ENCODE measurements around the gene PTGER3. TPM values are rescaled to one million over a fixed set of nuclear protein-coding genes. Genes with fewer than 3 reads are reported as not detected.

The PTGER3 gene
- polyA plus RNA-seq, 1 of the 3 experiments (the other 2 are of a cell fraction), result 1.9 TPM

GRCh38 chr1:70945676-70946075 lies 101.9 kb downstream of the PTGER3 start:
- H2AFZ ChIP-seq (ENCODE audit: low read depth), result no peak overlapping the region
- H3K9ac ChIP-seq, result no peak overlapping the region
- no peaks in the 10 kb centered on the region for H3K27me3 ChIP-seq (ENCODE audit: insufficient read depth)
- H3K79me2 ChIP-seq (ENCODE audit: insufficient read depth), result no peaks in the 10 kb centered on the region
- ChIA-PET POLR2A (no interaction called here), CTCF (no interaction called here)
- TF ChIP-seq FOSL2 (IDR thresholded peaks at IDR 0.05; ENCODE audit: borderline replicate concordance, low read depth) (no peak), TEAD4 (IDR thresholded peaks at IDR 0.05; ENCODE audit: borderline replicate concordance, insufficient read depth) (no peak), USF1 (IDR thresholded peaks at IDR 0.05; ENCODE audit: borderline replicate concordance, low read depth) (no peak), NRF1 (IDR thresholded peaks at IDR 0.05; ENCODE audit: low read depth, low read length) (no peak), MEF2A (IDR thresholded peaks at IDR 0.05; ENCODE audit: borderline replicate concordance, low read depth) (no peak), SMC3 (IDR thresholded peaks at IDR 0.05; ENCODE audit: low read depth, low read length) (no peak), POLR2AphosphoS5 (IDR thresholded peaks at IDR 0.05; ENCODE audit: low read depth, low read length) (no peak), MXI1 (IDR thresholded peaks at IDR 0.05; ENCODE audit: low read depth, low read length) (no peak)
- TF ChIP-seq, protein P1, sequence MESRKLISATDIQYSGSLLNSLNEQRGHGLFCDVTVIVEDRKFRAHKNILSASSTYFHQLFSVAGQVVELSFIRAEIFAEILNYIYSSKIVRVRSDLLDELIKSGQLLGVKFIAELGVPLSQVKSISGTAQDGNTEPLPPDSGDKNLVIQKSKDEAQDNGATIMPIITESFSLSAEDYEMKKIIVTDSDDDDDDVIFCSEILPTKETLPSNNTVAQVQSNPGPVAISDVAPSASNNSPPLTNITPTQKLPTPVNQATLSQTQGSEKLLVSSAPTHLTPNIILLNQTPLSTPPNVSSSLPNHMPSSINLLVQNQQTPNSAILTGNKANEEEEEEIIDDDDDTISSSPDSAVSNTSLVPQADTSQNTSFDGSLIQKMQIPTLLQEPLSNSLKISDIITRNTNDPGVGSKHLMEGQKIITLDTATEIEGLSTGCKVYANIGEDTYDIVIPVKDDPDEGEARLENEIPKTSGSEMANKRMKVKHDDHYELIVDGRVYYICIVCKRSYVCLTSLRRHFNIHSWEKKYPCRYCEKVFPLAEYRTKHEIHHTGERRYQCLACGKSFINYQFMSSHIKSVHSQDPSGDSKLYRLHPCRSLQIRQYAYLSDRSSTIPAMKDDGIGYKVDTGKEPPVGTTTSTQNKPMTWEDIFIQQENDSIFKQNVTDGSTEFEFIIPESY (IDR thresholded peaks at IDR 0.05; ENCODE audit: borderline replicate concordance, low read depth), result no peak
- TF ChIP-seq, protein P2, sequence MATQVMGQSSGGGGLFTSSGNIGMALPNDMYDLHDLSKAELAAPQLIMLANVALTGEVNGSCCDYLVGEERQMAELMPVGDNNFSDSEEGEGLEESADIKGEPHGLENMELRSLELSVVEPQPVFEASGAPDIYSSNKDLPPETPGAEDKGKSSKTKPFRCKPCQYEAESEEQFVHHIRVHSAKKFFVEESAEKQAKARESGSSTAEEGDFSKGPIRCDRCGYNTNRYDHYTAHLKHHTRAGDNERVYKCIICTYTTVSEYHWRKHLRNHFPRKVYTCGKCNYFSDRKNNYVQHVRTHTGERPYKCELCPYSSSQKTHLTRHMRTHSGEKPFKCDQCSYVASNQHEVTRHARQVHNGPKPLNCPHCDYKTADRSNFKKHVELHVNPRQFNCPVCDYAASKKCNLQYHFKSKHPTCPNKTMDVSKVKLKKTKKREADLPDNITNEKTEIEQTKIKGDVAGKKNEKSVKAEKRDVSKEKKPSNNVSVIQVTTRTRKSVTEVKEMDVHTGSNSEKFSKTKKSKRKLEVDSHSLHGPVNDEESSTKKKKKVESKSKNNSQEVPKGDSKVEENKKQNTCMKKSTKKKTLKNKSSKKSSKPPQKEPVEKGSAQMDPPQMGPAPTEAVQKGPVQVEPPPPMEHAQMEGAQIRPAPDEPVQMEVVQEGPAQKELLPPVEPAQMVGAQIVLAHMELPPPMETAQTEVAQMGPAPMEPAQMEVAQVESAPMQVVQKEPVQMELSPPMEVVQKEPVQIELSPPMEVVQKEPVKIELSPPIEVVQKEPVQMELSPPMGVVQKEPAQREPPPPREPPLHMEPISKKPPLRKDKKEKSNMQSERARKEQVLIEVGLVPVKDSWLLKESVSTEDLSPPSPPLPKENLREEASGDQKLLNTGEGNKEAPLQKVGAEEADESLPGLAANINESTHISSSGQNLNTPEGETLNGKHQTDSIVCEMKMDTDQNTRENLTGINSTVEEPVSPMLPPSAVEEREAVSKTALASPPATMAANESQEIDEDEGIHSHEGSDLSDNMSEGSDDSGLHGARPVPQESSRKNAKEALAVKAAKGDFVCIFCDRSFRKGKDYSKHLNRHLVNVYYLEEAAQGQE (IDR thresholded peaks at IDR 0.05; ENCODE audit: low read depth, low read length), result no peak
- H3K4me3 ChIP-seq (ENCODE audit: low read depth in 2 of 2, low read length in 1 of 2), result no peak overlapping the region
- no peak for DNase-seq
- H3K9me3 ChIP-seq, result no peaks in the 10 kb centered on the region
- no peaks in the 10 kb centered on the region for H3K9me2 ChIP-seq
- H3F3A ChIP-seq (replicated peaks; ENCODE audit: insufficient read depth), result no peaks in the 10 kb centered on the region
- H3K4me2 ChIP-seq, result no peak overlapping the region
- no peaks in the 10 kb centered on the region for H4K20me1 ChIP-seq (ENCODE audit: insufficient read depth)
- H3K27ac ChIP-seq (ENCODE audit: low read depth in 2 of 2, low read length in 1 of 2), result no peak overlapping the region
- no peaks in the 10 kb centered on the region for H3K4me1 ChIP-seq (ENCODE audit: control insufficient read depth in 1 of 2, insufficient read depth in 2 of 2, low read depth in 1 of 2, low read length in 1 of 2)
- H3K36me3 ChIP-seq (replicated peaks in 1 of 2; ENCODE audit: control insufficient read depth in 1 of 2, insufficient read depth in 2 of 2, low read length in 1 of 2), result no peaks in the 10 kb centered on the region
- WGBS (ENCODE audit: low lambda C conversion rate), result 72% methylated on average over 2 of the region's 2 CpGs

DNA sequence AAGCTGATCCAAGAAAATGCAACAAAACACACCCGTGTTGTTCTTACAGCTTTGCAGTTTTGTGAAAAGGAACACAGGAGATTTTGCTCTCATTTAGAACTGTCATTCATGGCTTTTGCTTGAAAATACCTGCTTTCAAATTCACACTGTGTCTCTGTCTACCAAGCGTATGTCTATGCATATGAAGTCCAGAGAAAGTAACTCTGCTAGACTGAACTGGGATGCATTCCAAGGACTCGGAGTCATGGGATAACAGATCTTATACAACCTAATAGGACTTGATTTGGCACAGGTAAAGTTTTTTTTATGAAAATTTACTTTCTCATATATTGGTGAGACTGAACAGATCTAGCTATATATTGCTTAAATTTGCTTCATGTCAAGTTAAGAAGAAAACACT lies 102.4 kb downstream of the PTGER3 start:
- Histone ChIP-seq H3K9me2 (no peaks in the 10 kb centered on the region), H3K9ac (no peak overlapping the region), H3K4me2 (no peak overlapping the region), H3K79me2 (ENCODE audit: insufficient read depth) (no peaks in the 10 kb centered on the region), H3K27me3 (ENCODE audit: insufficient read depth) (no peaks in the 10 kb centered on the region), H3K9me3 (no peaks in the 10 kb centered on the region), H2AFZ (ENCODE audit: low read depth) (no peak overlapping the region), H3K4me3 (ENCODE audit: low read depth in 2 of 2, low read length in 1 of 2) (no peak overlapping the region), H3K4me1 (ENCODE audit: control insufficient read depth in 1 of 2, insufficient read depth in 2 of 2, low read depth in 1 of 2, low read length in 1 of 2) (no peaks in the 10 kb centered on the region), H3F3A (replicated peaks; ENCODE audit: insufficient read depth) (no peaks in the 10 kb centered on the region), H3K36me3 (replicated peaks in 1 of 2; ENCODE audit: control insufficient read depth in 1 of 2, insufficient read depth in 2 of 2, low read length in 1 of 2) (no peaks in the 10 kb centered on the region), H3K27ac (ENCODE audit: low read depth in 2 of 2, low read length in 1 of 2) (no peak overlapping the region), H4K20me1 (ENCODE audit: insufficient read depth) (no peaks in the 10 kb centered on the region)
- WGBS (ENCODE audit: low lambda C conversion rate), result 65% methylated on average over 3 of the region's 3 CpGs
- no peak for DNase-seq
- ChIA-PET POLR2A (no interaction called here), CTCF (no interaction called here)
- TF ChIP-seq RXRA (IDR thresholded peaks at IDR 0.05; ENCODE audit: borderline replicate concordance, low read depth), result no peak
- TF ChIP-seq GATA2 (CRISPR knock-in tag; IDR thresholded peaks at IDR 0.05), result no peak
- TF ChIP-seq POLR2AphosphoS5 (IDR thresholded peaks at IDR 0.05; ENCODE audit: low read depth, low read length), result no peak
- TF ChIP-seq, protein P3, sequence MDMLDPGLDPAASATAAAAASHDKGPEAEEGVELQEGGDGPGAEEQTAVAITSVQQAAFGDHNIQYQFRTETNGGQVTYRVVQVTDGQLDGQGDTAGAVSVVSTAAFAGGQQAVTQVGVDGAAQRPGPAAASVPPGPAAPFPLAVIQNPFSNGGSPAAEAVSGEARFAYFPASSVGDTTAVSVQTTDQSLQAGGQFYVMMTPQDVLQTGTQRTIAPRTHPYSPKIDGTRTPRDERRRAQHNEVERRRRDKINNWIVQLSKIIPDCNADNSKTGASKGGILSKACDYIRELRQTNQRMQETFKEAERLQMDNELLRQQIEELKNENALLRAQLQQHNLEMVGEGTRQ (IDR thresholded peaks at IDR 0.05; ENCODE audit: borderline replicate concordance, low read depth, low read length), result no peak
- TF ChIP-seq FOXJ3 (CRISPR knock-in tag; IDR thresholded peaks at IDR 0.05), result no peak
- no peak for TF ChIP-seq SMC3 (IDR thresholded peaks at IDR 0.05; ENCODE audit: low read depth, low read length)
- no peak for TF ChIP-seq FOXM1 (IDR thresholded peaks at IDR 0.05; ENCODE audit: low read depth)
- TF ChIP-seq GABPA (IDR thresholded peaks at IDR 0.05; ENCODE audit: low read depth), result no peak
- TF ChIP-seq PBX3 (IDR thresholded peaks at IDR 0.05), result no peak

Measured in SK-N-SH (cell line).